ENCODE data around the gene TSPAN4.

The TSPAN4 gene

GRCh38 chr11:798093-798713, 44.4 kb upstream of the TSPAN4 start, which contains the start of gene SLC25A22 (continued):
- TF ChIP-seq, protein P1, sequence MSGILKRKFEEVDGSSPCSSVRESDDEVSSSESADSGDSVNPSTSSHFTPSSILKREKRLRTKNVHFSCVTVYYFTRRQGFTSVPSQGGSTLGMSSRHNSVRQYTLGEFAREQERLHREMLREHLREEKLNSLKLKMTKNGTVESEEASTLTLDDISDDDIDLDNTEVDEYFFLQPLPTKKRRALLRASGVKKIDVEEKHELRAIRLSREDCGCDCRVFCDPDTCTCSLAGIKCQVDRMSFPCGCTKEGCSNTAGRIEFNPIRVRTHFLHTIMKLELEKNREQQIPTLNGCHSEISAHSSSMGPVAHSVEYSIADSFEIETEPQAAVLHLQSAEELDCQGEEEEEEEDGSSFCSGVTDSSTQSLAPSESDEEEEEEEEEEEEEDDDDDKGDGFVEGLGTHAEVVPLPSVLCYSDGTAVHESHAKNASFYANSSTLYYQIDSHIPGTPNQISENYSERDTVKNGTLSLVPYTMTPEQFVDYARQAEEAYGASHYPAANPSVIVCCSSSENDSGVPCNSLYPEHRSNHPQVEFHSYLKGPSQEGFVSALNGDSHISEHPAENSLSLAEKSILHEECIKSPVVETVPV (CRISPR knock-in tag; IDR thresholded peaks at IDR 0.05), result no peak
- no peak for TF ChIP-seq ZNF8 (CRISPR knock-in tag; IDR thresholded peaks at IDR 0.05)
- TF ChIP-seq ZC3H10 (CRISPR knock-in tag; IDR thresholded peaks at IDR 0.05), result no peak
- TF ChIP-seq ZFP30 (CRISPR knock-in tag; IDR thresholded peaks at IDR 0.05), result no peak
- no peak for TF ChIP-seq RARB (CRISPR knock-in tag; IDR thresholded peaks at IDR 0.05)

DNA sequence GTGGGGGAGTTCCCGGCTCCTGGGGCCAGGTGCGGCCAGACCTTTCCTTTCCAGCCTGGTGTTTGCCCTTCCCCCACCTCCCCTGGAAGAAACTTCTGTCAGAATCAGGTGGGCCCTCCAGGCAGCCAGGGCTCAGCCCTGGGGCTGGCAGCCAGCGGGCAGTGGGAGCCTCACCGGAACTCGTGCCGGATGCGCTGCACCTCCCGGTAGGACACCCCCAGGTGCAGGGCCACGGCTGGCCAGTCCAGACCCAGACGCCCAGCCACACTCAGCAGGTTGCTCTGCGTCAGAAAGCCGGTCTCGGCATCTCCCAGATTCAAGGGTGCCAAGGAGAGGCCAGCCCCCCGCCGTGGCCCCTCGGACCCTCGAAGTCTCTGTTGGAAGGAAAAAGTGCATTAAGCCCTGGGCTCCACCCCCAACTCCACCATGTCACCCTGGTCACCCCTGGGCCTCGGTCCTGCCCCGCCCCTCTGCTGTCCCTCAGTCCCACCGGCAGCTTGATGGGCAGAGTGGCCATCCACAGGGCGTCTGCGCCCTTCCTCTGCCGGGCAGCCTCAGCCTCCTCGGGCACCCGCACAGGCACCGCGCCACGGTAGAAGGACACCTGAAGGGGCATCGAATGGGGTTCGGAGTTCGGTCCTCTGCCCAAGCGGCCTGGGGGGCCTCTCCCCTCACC, 42.9 kb upstream of the TSPAN4 start:
- ATAC-seq, result no peak
- no peak for TF ChIP-seq CSDC2 (CRISPR knock-in tag; IDR thresholded peaks at IDR 0.05)
- TF ChIP-seq, protein P2, sequence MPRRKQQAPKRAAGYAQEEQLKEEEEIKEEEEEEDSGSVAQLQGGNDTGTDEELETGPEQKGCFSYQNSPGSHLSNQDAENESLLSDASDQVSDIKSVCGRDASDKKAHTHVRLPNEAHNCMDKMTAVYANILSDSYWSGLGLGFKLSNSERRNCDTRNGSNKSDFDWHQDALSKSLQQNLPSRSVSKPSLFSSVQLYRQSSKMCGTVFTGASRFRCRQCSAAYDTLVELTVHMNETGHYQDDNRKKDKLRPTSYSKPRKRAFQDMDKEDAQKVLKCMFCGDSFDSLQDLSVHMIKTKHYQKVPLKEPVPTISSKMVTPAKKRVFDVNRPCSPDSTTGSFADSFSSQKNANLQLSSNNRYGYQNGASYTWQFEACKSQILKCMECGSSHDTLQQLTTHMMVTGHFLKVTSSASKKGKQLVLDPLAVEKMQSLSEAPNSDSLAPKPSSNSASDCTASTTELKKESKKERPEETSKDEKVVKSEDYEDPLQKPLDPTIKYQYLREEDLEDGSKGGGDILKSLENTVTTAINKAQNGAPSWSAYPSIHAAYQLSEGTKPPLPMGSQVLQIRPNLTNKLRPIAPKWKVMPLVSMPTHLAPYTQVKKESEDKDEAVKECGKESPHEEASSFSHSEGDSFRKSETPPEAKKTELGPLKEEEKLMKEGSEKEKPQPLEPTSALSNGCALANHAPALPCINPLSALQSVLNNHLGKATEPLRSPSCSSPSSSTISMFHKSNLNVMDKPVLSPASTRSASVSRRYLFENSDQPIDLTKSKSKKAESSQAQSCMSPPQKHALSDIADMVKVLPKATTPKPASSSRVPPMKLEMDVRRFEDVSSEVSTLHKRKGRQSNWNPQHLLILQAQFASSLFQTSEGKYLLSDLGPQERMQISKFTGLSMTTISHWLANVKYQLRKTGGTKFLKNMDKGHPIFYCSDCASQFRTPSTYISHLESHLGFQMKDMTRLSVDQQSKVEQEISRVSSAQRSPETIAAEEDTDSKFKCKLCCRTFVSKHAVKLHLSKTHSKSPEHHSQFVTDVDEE (CRISPR knock-in tag; IDR thresholded peaks at IDR 0.05), result no peak
- no peak for TF ChIP-seq TCF4 (CRISPR knock-in tag; IDR thresholded peaks at IDR 0.05; ENCODE audit: borderline replicate concordance)
- TF ChIP-seq BACH2 (CRISPR knock-in tag; IDR thresholded peaks at IDR 0.05; ENCODE audit: borderline replicate concordance), result no peak
- TF ChIP-seq, protein P1 (CRISPR knock-in tag; IDR thresholded peaks at IDR 0.05), result no peak
- no peak for TF ChIP-seq GLIS3 (CRISPR knock-in tag; IDR thresholded peaks at IDR 0.05)

- ATAC-seq, result no peak
- TF ChIP-seq ESRRG (CRISPR knock-in tag; IDR thresholded peaks at IDR 0.05) (no peak), ZNF70 (CRISPR knock-in tag; IDR thresholded peaks at IDR 0.05) (no peak), RARB (CRISPR knock-in tag; IDR thresholded peaks at IDR 0.05) (no peak)
Measured at GRCh38 chr11:800473-800872, 42.2 kb upstream of the TSPAN4 start.

GRCh38 chr11:801097-801780, 41.4 kb upstream of the TSPAN4 start:
- TF ChIP-seq SNAI2 (CRISPR knock-in tag; IDR thresholded peaks at IDR 0.05), result no peak

GRCh38 chr11:802018-802617, 40.5 kb upstream of the TSPAN4 start:
- ATAC-seq, result no peak
- TF ChIP-seq GLIS3 (CRISPR knock-in tag; IDR thresholded peaks at IDR 0.05), result no peak
- no peak for TF ChIP-seq PPARA (CRISPR knock-in tag; IDR thresholded peaks at IDR 0.05; ENCODE audit: borderline replicate concordance)
- no peak for TF ChIP-seq ISL1 (CRISPR knock-in tag; IDR thresholded peaks at IDR 0.05)
- TF ChIP-seq POU6F1 (CRISPR knock-in tag; IDR thresholded peaks at IDR 0.05; ENCODE audit: borderline replicate concordance, low read depth), result no peak
- TF ChIP-seq TCF4 (CRISPR knock-in tag; IDR thresholded peaks at IDR 0.05; ENCODE audit: borderline replicate concordance), result no peak
- no peak for TF ChIP-seq OSR1 (CRISPR knock-in tag; IDR thresholded peaks at IDR 0.05)
- no peak for TF ChIP-seq ESRRG (CRISPR knock-in tag; IDR thresholded peaks at IDR 0.05)
- TF ChIP-seq BACH2 (CRISPR knock-in tag; IDR thresholded peaks at IDR 0.05; ENCODE audit: borderline replicate concordance), result no peak
- TF ChIP-seq RARB (CRISPR knock-in tag; IDR thresholded peaks at IDR 0.05), result no peak

More at GRCh38 chr11:801097-801780, 41.4 kb upstream of the TSPAN4 start:
- no peak for ATAC-seq
